GM10266 (cell line): ENCODE data around the gene SRC.

Experiments
- DNase-seq: peaks from one replicate; pipeline ENCODE4 v3.0.0; 2012; ENCODE audit errors: extremely low spot score
- CTCF ChIP-seq: IDR thresholded peaks from 2 replicates; pipeline ENCODE4 v1.5.1; 2012; ENCODE audit warnings: mild to moderate bottlenecking, low read depth; ENCODE audit not compliant: control insufficient read depth, insufficient read depth; ENCODE audit errors: missing control alignments

SRC gene

GRCh38 chr20:37438464-37439222 is 92.7 kb downstream of the SRC start:
- no peak for DNase-seq
- no peak for TF ChIP-seq CTCF

GRCh38 chr20:37439223-37439933 is 93.4 kb downstream of the SRC start:
- no peak for TF ChIP-seq CTCF
- DNase-seq = no peak

- no peak for TF ChIP-seq CTCF
- DNase-seq = no peak
Measured at GRCh38 chr20:37441023-37441422, 95.1 kb downstream of the SRC start.

GRCh38 chr20:37442547-37442946 is 96.6 kb downstream of the SRC start:
- no peak for DNase-seq
- no peak for TF ChIP-seq CTCF

- DNase-seq = no peak
- TF ChIP-seq CTCF = no peak
Measured at GRCh38 chr20:37442986-37443385, 97.0 kb downstream of the SRC start.

- DNase-seq = no peak
- TF ChIP-seq CTCF = no peak
Measured at GRCh38 chr20:37443596-37443995, 97.7 kb downstream of the SRC start.

GRCh38 chr20:37445041-37445440 is 99.1 kb downstream of the SRC start:
- DNase-seq = no peak
- TF ChIP-seq CTCF = no peak
